Mesendoderm (in vitro differentiated cells): Measurements from ENCODE around the gene THRAP3.
A peak's percentile ranks its signal among the peaks of the same experiment; 100 is the strongest.
"Not testable (repeated sequence)": the region's sequence is repeated elsewhere in the genome, so short reads cannot be mapped to it uniquely, and the experiment has no call there.

Source experiments
- DNase-seq: peaks from one replicate; pipeline ENCODE4 v3.0.0; 2013
- H2AK5ac ChIP-seq: 2 replicates; pipeline ENCODE4 v1.6.1; 2013; ENCODE audit warnings: low read length, inconsistent platforms
- H2BK120ac ChIP-seq: 2 replicates; pipeline ENCODE4 v1.6.1; 2013; ENCODE audit warnings: low read depth, mild to moderate bottlenecking, low read length, moderate library complexity, mixed read lengths
- H2BK15ac ChIP-seq: replicated peaks from 2 replicates; pipeline ENCODE4 v1.6.1; 2013; ENCODE audit warnings: low read depth, mild to moderate bottlenecking, moderate library complexity
- H2BK5ac ChIP-seq: 2 replicates; pipeline ENCODE4 v1.6.1; 2013; ENCODE audit warnings: low read length, inconsistent platforms
- H3K18ac ChIP-seq: 2 replicates; pipeline ENCODE4 v1.6.1; 2013; ENCODE audit warnings: mild to moderate bottlenecking, low read length, mixed read lengths
- H3K23ac ChIP-seq: one replicate; pipeline ENCODE4 v1.6.1; 2013; ENCODE audit warnings: low read length
- H3K27ac ChIP-seq: 2 replicates; pipeline ENCODE4 v1.5.1; 2013; ENCODE audit warnings: low read depth, mild to moderate bottlenecking, inconsistent platforms, low read length, moderate library complexity
- H3K27me3 ChIP-seq: 2 replicates; pipeline ENCODE4 v1.6.1; 2013; ENCODE audit warnings: low read length, control low read depth, mild to moderate bottlenecking, inconsistent platforms; ENCODE audit not compliant: insufficient read depth, poor library complexity
- H3K36me3 ChIP-seq: 2 replicates; pipeline ENCODE4 v1.6.1; 2013; ENCODE audit warnings: low read length, inconsistent platforms; ENCODE audit not compliant: control insufficient read depth, insufficient read depth
- H3K4ac ChIP-seq: one replicate; pipeline ENCODE4 v1.6.1; 2013; ENCODE audit warnings: low read depth, mild to moderate bottlenecking, low read length, moderate library complexity
- H3K4me1 ChIP-seq: 2 replicates; pipeline ENCODE4 v1.6.1; 2013; ENCODE audit warnings: low read depth, low read length, inconsistent platforms; ENCODE audit not compliant: control insufficient read depth
- H3K4me2 ChIP-seq: 2 replicates; pipeline ENCODE4 v1.6.1; 2013; ENCODE audit warnings: low read length
- H3K4me3 ChIP-seq: 2 replicates; pipeline ENCODE4 v1.5.1; 2013; ENCODE audit warnings: mild to moderate bottlenecking, low read length
- H3K56ac ChIP-seq: one replicate; pipeline ENCODE4 v1.6.1; 2013; ENCODE audit warnings: low read length
- H3K79me1 ChIP-seq: 2 replicates; pipeline ENCODE4 v1.6.1; 2013; ENCODE audit warnings: low read length, inconsistent platforms
- H3K79me2 ChIP-seq: 2 replicates; pipeline ENCODE4 v1.6.1; 2013; ENCODE audit warnings: mild to moderate bottlenecking, low read length; ENCODE audit not compliant: control insufficient read depth, insufficient read depth
- H3K9ac ChIP-seq: 2 replicates; pipeline ENCODE4 v1.6.1; 2013; ENCODE audit warnings: low read length, inconsistent platforms
- H4K5ac ChIP-seq: one replicate; pipeline ENCODE4 v1.6.1; 2013; ENCODE audit warnings: low read length
- H4K8ac ChIP-seq: one replicate; pipeline ENCODE4 v1.6.1; 2013; ENCODE audit warnings: low read depth, mild to moderate bottlenecking, control low read depth, low read length, moderate library complexity
- WGBS: extraction: QIAGEN DNeasy Blood & Tissue Kit; methylation state at CpG from one replicate; pipeline ENCODE4 v1.1.7; 2013; ENCODE audit warnings: low lambda C conversion rate, missing lambda C conversion rate; ENCODE audit not compliant: insufficient coverage; ENCODE audit errors: extremely low coverage; 5-methylcytosine and 5-hydroxymethylcytosine counted together

Gene THRAP3

DNA sequence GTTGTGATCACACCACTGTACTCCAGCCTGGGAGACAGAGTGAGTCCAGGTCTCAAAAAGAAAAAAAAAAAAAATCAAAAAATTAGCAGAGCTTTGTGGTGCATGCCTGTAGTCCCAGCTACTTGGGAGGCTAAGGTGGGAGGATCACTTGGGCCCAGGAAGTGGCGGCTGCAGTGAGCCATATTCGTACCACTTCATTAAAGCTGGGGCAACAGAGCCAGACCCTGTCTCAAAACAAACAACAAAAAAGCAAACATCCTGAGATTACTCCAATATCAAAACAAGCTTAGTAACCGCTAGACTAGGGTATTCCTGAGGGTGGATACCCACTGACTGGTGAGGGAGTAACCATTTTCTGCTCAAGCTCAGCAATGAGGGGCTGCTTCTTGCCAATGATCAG is 12.9 kb upstream of the THRAP3 start:
- Histone ChIP-seq H2BK5ac (no peak overlapping the region), H4K5ac (no peak overlapping the region), H3K4me3 (no peak overlapping the region), H3K4me2 (no peak overlapping the region), H2BK120ac (no peak overlapping the region), H3K36me3 (no peaks in the 10 kb centered on the region), H3K56ac (no peak overlapping the region), H4K8ac (no peak overlapping the region), H3K4me1 (no peaks in the 10 kb centered on the region), H2AK5ac (no peak overlapping the region), H3K79me2 (no peaks in the 10 kb centered on the region), H3K27ac (no peak overlapping the region), H3K79me1 (no peaks in the 10 kb centered on the region), H3K9ac (no peak overlapping the region), H3K18ac (no peak overlapping the region), H2BK15ac (no peak overlapping the region), H3K27me3 (no peaks in the 10 kb centered on the region), H3K4ac (no peak overlapping the region), H3K23ac (no peak overlapping the region)
- WGBS = no CpG with 5 or more reads among the region's 3 CpGs
- DNase-seq = no peak

DNA sequence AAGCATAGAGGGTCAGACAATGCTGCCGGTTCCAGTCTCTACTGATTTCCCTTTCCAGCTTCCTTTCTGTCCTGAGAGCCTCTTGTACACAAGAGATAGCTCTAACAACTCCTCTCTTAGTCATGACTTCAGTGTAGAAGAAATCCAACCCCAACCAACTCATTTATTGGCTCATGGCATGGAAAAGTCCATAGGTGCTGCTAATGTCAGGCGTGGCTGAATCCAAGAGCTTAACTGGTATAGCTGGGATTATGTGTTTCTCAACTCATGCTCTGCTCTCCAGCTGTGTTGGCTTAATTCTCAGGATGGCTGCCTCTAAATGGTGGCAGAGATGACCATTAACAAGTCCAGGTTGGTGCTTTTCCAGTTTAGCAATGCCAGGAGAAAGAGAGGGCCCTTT is 12.4 kb upstream of the THRAP3 start:
- no CpG with 5 or more reads among the region's 2 CpGs for WGBS
- H2BK5ac ChIP-seq = no peak overlapping the region
- no peak overlapping the region for H3K23ac ChIP-seq
- H2BK15ac ChIP-seq = no peak overlapping the region
- no peaks in the 10 kb centered on the region for H3K36me3 ChIP-seq
- no peak overlapping the region for H3K4me2 ChIP-seq
- no peaks in the 10 kb centered on the region for H3K4me1 ChIP-seq
- H3K9ac ChIP-seq = no peak overlapping the region
- DNase-seq = no peak
- H3K4me3 ChIP-seq = no peak overlapping the region
- H3K4ac ChIP-seq = no peak overlapping the region
- H4K8ac ChIP-seq = no peak overlapping the region
- no peak overlapping the region for H3K27ac ChIP-seq
- no peak overlapping the region for H3K18ac ChIP-seq
- H2BK120ac ChIP-seq = no peak overlapping the region
- no peaks in the 10 kb centered on the region for H3K79me2 ChIP-seq
- H3K27me3 ChIP-seq = no peaks in the 10 kb centered on the region
- H4K5ac ChIP-seq = no peak overlapping the region
- no peak overlapping the region for H2AK5ac ChIP-seq
- H3K79me1 ChIP-seq = no peaks in the 10 kb centered on the region
- no peak overlapping the region for H3K56ac ChIP-seq

DNA sequence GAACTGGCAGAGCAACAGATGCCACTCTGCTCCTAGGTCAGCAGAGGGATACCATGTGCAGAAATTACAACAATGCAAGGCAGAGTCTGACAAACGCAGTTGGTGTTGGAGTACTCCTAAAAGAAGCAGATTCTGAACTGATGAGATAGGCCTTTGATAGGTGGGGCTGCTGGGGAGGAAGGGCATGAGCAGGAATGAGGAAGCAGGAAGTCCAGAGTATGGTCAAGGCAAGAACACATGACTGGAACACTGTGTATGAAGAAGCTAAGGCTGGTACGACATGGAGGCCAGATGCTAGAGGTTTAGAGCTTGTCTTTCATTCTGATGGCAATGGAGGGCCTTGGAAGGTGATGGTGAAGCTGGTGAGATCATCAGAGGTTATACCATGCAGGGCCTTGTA is 11.5 kb upstream of the THRAP3 start:
- Histone ChIP-seq H3K27ac (no peak overlapping the region), H3K27me3 (no peaks in the 10 kb centered on the region), H2BK120ac (no peak overlapping the region), H4K5ac (no peak overlapping the region), H3K36me3 (no peaks in the 10 kb centered on the region), H3K18ac (no peak overlapping the region), H3K4me1 (no peaks in the 10 kb centered on the region), H2BK15ac (no peak overlapping the region), H3K9ac (no peak overlapping the region), H3K4ac (no peak overlapping the region), H3K23ac (no peak overlapping the region), H2AK5ac (no peak overlapping the region), H3K56ac (no peak overlapping the region), H2BK5ac (no peak overlapping the region), H3K79me1 (no peaks in the 10 kb centered on the region), H3K4me3 (no peak overlapping the region), H4K8ac (no peak overlapping the region), H3K79me2 (no peaks in the 10 kb centered on the region), H3K4me2 (no peak overlapping the region)
- DNase-seq = no peak
- WGBS = no CpG with 5 or more reads among the region's 2 CpGs

DNA sequence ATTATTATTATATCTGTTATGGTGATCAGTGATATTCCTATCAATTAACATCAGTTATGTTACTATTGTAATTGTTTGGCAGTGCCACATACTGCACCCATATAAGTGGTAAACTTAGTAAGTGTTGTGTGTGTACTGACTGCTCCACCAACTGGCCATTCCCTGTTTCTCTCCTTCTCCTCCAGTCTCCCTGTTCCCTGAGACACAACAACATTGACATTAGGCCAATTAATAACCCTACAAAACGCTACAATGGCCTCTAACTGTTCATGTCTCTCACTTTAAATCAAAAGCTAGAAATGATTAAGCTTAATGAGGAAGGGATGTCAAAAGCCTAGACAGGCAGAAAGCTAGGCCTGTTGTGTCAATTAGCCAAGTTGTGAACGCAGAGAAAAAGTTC is 6.6 kb upstream of the THRAP3 start:
- no peak overlapping the region for H3K4ac ChIP-seq
- no peaks in the 10 kb centered on the region for H3K79me1 ChIP-seq
- no peak overlapping the region for H3K9ac ChIP-seq
- H4K5ac ChIP-seq = no peak overlapping the region
- no peak overlapping the region for H3K23ac ChIP-seq
- H3K79me2 ChIP-seq = no peaks in the 10 kb centered on the region
- H4K8ac ChIP-seq = no peak overlapping the region
- peak; percentile 26 for DNase-seq
- no peak overlapping the region for H3K56ac ChIP-seq
- H3K4me1 ChIP-seq = no peaks in the 10 kb centered on the region
- H3K27me3 ChIP-seq = no peaks in the 10 kb centered on the region
- WGBS = no CpG with 5 or more reads among the region's 2 CpGs
- no peak overlapping the region for H2BK5ac ChIP-seq
- H3K27ac ChIP-seq = no peak overlapping the region
- no peak overlapping the region for H2AK5ac ChIP-seq
- H2BK15ac ChIP-seq = no peak overlapping the region
- H3K4me3 ChIP-seq = no peak overlapping the region
- H3K36me3 ChIP-seq = no peaks in the 10 kb centered on the region
- H3K18ac ChIP-seq = no peak overlapping the region
- no peak overlapping the region for H3K4me2 ChIP-seq
- no peak overlapping the region for H2BK120ac ChIP-seq

DNA sequence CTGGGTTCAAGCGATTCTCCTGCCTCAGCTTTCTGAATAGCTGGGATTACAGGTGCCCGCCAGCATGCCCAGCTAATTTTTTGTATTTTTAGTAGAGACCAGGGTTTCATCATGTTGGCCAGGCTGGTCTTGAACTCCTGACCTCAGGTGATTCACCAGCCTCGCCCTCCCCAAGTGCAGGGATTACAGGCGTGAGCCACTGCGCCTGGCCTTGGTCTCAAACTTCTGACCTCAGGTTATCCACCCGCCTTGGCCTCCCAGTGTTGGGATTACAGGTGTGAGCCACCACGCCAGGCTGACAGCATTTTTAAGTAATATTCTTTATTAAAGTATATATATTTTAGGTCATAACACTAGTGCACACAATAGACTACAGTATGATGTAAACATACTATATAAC is 2.3 kb upstream of the THRAP3 start:
- H2BK5ac ChIP-seq, H3K36me3 ChIP-seq, H2BK15ac ChIP-seq, H3K56ac ChIP-seq, H4K5ac ChIP-seq, DNase-seq, H3K18ac ChIP-seq, H4K8ac ChIP-seq, H3K4ac ChIP-seq, H3K23ac ChIP-seq, H3K4me1 ChIP-seq, H3K27ac ChIP-seq, H3K4me3 ChIP-seq, H2AK5ac ChIP-seq, H3K79me1 ChIP-seq, H3K9ac ChIP-seq, H3K27me3 ChIP-seq, H3K4me2 ChIP-seq, H2BK120ac ChIP-seq: not testable (repeated sequence)
- peaks cover 24% of the 10 kb centered on the region for H3K79me2 ChIP-seq
- no CpG with 5 or more reads among the region's 7 CpGs for WGBS

DNA sequence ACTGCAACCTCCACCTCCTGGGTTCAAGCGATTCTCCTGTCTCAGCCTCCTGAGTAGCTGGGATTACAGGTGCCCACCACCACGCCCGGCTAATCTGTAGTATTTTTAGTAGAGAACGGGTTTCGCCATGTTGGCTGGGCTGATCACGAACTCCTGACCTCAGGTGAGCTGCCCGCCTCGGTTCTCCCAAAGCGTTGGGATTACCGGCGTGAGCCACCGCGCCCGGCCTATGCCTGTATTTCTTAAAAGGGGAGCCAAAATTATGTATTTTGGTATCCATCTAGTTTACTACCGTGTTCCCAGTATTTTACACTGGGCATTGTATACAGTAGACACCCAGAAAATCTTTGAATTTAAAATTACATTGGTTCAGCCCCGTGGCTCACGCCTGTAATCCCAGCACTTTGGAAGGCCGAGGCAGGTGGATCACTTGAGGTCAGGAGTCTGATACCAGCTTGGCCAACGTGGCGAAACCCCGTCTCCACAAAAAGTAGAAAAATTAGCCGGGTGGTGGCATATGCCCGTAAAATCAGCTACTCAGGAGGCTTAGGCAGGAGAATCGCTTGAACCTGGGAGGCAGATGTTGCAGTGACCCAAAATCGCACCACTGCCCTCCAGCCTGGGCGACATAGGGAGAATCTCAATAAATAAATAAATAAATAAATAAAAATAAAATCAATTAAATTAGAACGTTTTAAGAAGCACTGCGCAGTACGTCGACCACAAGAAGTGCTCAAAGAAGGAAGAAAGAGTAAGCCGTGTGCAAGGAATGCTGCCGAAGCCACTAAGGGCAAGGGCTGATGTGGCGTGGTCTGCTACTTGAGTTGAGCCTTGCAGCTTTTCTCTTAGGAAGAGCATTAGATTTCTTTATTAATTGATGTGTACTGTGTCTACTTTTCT is 1.5 kb upstream of the THRAP3 start:
- Histone ChIP-seq H3K56ac (peak overlapping the region; percentile 100), H3K36me3 (peaks cover 2% of the 10 kb centered on the region), H3K27ac (no peak overlapping the region), H4K8ac (no peak overlapping the region), H2BK15ac (no peak overlapping the region), H3K79me1 (no peaks in the 10 kb centered on the region), H3K4me3 (no peak overlapping the region), H3K9ac (peak overlapping the region; percentile 98), H4K5ac (peak overlapping the region; percentile 81), H2AK5ac (no peak overlapping the region), H3K4me2 (peak overlapping the region; percentile 99), H3K27me3 (no peaks in the 10 kb centered on the region), H2BK5ac (no peak overlapping the region), H3K18ac (no peak overlapping the region), H3K4me1 (peaks cover 3% of the 10 kb centered on the region), H3K79me2 (peaks cover 31% of the 10 kb centered on the region), H2BK120ac (no peak overlapping the region), H3K4ac (no peak overlapping the region), H3K23ac (no peak overlapping the region)
- no peak for DNase-seq
- no CpG with 5 or more reads among the region's 33 CpGs for WGBS
